ENCODE measurements around the gene CAMP.
A peak's percentile ranks its signal among the peaks of the same experiment; 100 is the strongest.

The CAMP gene

GRCh38 chr3:48222616-48223513 is at the start of gene CAMP:
CAMP (plus strand) TSS chr3:48223495; CDS start chr3:48223512, 17 bp downstream.
- Histone ChIP-seq H3K4me3 (no peak within 1 kb of the TSS), H3K9ac (ENCODE audit: insufficient read length) (no peak within 1 kb of the TSS), H3K36me3 (ENCODE audit: insufficient read depth, low read length) (no peaks in the 10 kb centered on the region), H3K27ac (no peak within 1 kb of the TSS), H3K9me3 (ENCODE audit: low read depth, low read length) (no peaks in the 10 kb centered on the region)
- TF ChIP-seq EZH2 (IDR thresholded peaks at IDR 0.05) (no peak), FOXP2 (optimal IDR thresholded peaks at IDR 0.05; ENCODE audit: control extremely low read depth, extremely low read length, insufficient read depth) (no peak), POLR2AphosphoS5 (IDR thresholded peaks at IDR 0.05; ENCODE audit: borderline replicate concordance, low read depth, low read length) (no peak)
- DNase-seq (ENCODE audit: low read depth, low spot score), result no peak

- no peak overlapping the region for H3K27ac ChIP-seq
- H3K4me3 ChIP-seq, result no peak overlapping the region
- TF ChIP-seq EZH2 (IDR thresholded peaks at IDR 0.05) (no peak), FOXP2 (optimal IDR thresholded peaks at IDR 0.05; ENCODE audit: control extremely low read depth, extremely low read length, insufficient read depth) (no peak), POLR2AphosphoS5 (IDR thresholded peaks at IDR 0.05; ENCODE audit: borderline replicate concordance, low read depth, low read length) (no peak)
- H3K36me3 ChIP-seq (ENCODE audit: insufficient read depth, low read length), result peaks cover 80% of the 10 kb centered on the region
- H3K9me3 ChIP-seq (ENCODE audit: low read depth, low read length), result no peaks in the 10 kb centered on the region
- H3K9ac ChIP-seq (ENCODE audit: insufficient read length), result no peak overlapping the region
- no peak for DNase-seq (ENCODE audit: low read depth, low spot score)
Observed at GRCh38 chr3:48178072-48178471, 45.2 kb upstream of the CAMP start.

DNA sequence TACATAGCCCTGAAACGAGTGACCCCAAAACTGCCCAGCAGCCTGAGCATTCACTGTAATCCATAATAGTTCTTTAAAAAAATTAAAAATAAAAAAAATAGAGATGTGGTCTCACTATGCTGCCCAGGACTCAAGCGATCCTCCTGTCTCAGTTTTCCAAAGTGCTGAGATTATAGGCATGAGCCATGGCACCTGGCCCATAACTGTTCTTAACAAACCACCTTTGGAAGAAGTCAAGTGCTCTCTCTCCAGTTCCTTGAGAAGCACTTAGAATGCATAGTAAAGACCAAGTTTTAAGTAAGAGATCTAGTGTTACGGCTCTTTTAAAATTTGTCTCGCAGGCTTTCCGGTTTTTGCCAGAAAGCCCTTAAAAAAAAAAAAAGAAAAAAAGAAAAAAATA is 43.3 kb upstream of the CAMP start:
- no peak for TF ChIP-seq EZH2 (IDR thresholded peaks at IDR 0.05)
- no peak for TF ChIP-seq POLR2AphosphoS5 (IDR thresholded peaks at IDR 0.05; ENCODE audit: borderline replicate concordance, low read depth, low read length)
- no peak for TF ChIP-seq FOXP2 (optimal IDR thresholded peaks at IDR 0.05; ENCODE audit: control extremely low read depth, extremely low read length, insufficient read depth)
- DNase-seq (ENCODE audit: low read depth, low spot score), result no peak
- H3K9ac ChIP-seq (ENCODE audit: insufficient read length), result no peak overlapping the region
- no peak overlapping the region for H3K4me3 ChIP-seq
- peaks cover 85% of the 10 kb centered on the region for H3K36me3 ChIP-seq (ENCODE audit: insufficient read depth, low read length)
- H3K27ac ChIP-seq, result no peak overlapping the region
- H3K9me3 ChIP-seq (ENCODE audit: low read depth, low read length), result no peaks in the 10 kb centered on the region

DNA sequence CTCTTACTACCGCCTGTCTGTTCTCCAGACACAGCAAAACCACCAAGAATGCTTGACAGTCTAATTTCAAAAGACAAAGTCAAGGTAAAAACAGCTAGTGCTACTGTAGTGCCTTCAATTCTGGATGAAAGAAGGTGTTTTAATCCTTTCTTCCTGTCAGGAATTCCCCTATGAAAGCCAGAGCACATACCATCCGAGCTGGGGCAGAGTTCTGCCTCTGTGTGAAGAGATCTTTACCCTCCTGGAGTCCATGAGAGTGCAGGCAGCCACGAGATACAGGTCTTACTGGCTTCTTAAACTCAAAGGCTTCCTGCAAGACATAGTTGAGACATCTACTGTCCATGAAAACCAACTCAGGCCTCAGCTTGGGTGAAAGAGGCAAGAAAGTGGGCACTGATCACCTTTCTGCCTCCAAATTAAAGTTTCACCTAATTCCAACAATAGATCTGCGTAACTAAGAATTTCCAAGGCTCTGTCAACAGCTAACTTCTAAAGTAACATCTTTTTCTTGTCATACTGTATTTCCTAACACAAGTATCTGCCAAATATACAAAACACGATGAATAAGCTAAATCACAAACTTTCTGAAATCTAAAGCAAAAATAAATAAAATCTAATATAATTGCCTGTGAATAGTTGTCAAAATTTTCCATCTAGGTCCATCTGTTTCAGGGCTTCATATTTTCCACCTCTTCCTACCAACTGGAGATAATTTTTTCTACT is 42.6 kb upstream of the CAMP start:
- no peak for DNase-seq (ENCODE audit: low read depth, low spot score)
- peaks cover 86% of the 10 kb centered on the region for H3K36me3 ChIP-seq (ENCODE audit: insufficient read depth, low read length)
- H3K4me3 ChIP-seq, result no peak overlapping the region
- no peak overlapping the region for H3K27ac ChIP-seq
- H3K9me3 ChIP-seq (ENCODE audit: low read depth, low read length), result no peaks in the 10 kb centered on the region
- no peak overlapping the region for H3K9ac ChIP-seq (ENCODE audit: insufficient read length)
- no peak for TF ChIP-seq POLR2AphosphoS5 (IDR thresholded peaks at IDR 0.05; ENCODE audit: borderline replicate concordance, low read depth, low read length)
- TF ChIP-seq EZH2 (IDR thresholded peaks at IDR 0.05), result no peak
- no peak for TF ChIP-seq FOXP2 (optimal IDR thresholded peaks at IDR 0.05; ENCODE audit: control extremely low read depth, extremely low read length, insufficient read depth)

- Histone ChIP-seq H3K27ac (no peak overlapping the region), H3K9me3 (ENCODE audit: low read depth, low read length) (no peaks in the 10 kb centered on the region), H3K9ac (ENCODE audit: insufficient read length) (no peak overlapping the region), H3K4me3 (no peak overlapping the region), H3K36me3 (ENCODE audit: insufficient read depth, low read length) (peaks cover 62% of the 10 kb centered on the region)
- TF ChIP-seq POLR2AphosphoS5 (IDR thresholded peaks at IDR 0.05; ENCODE audit: borderline replicate concordance, low read depth, low read length) (no peak), FOXP2 (optimal IDR thresholded peaks at IDR 0.05; ENCODE audit: control extremely low read depth, extremely low read length, insufficient read depth) (no peak), EZH2 (IDR thresholded peaks at IDR 0.05) (no peak)
- no peak for DNase-seq (ENCODE audit: low read depth, low spot score)
Observed at GRCh38 chr3:48184299-48184698, 39.0 kb upstream of the CAMP start.

DNA sequence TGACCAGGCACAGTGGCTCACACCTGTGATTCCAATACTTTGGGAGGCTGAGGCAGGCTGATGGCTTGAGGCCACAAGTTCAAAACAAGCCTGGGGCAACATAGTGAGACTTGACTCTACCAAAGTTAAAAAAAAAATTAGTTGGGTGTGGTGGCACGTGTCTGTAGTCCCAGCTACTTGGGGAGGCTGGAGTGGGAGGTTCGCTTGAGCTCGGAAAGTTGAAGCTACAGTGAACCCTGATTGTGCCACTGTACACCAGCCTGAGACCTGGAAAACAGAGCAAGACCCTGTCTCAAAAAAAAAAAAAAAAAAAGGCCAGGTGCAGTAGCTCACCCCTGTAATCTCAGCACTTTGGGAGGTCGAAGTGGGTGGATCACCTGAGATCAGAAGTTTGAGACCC is 38.2 kb upstream of the CAMP start:
- Histone ChIP-seq H3K9ac (ENCODE audit: insufficient read length) (no peak overlapping the region), H3K36me3 (ENCODE audit: insufficient read depth, low read length) (peaks cover 57% of the 10 kb centered on the region), H3K9me3 (ENCODE audit: low read depth, low read length) (no peaks in the 10 kb centered on the region), H3K27ac (no peak overlapping the region), H3K4me3 (no peak overlapping the region)
- DNase-seq (ENCODE audit: low read depth, low spot score), result no peak
- TF ChIP-seq POLR2AphosphoS5 (IDR thresholded peaks at IDR 0.05; ENCODE audit: borderline replicate concordance, low read depth, low read length) (no peak), FOXP2 (optimal IDR thresholded peaks at IDR 0.05; ENCODE audit: control extremely low read depth, extremely low read length, insufficient read depth) (no peak), EZH2 (IDR thresholded peaks at IDR 0.05) (no peak)

- peaks cover 46% of the 10 kb centered on the region for H3K36me3 ChIP-seq (ENCODE audit: insufficient read depth, low read length)
- no peak for TF ChIP-seq FOXP2 (optimal IDR thresholded peaks at IDR 0.05; ENCODE audit: control extremely low read depth, extremely low read length, insufficient read depth)
- TF ChIP-seq POLR2AphosphoS5 (IDR thresholded peaks at IDR 0.05; ENCODE audit: borderline replicate concordance, low read depth, low read length), result no peak
Observed at GRCh38 chr3:48186631-48187300, 36.5 kb upstream of the CAMP start.

GRCh38 chr3:48187301-48187578 is 36.1 kb upstream of the CAMP start:
- Histone ChIP-seq H3K4me3 (peak overlapping the region; percentile 87), H3K27ac (no peak overlapping the region), H3K9ac (ENCODE audit: insufficient read length) (peak overlapping the region; percentile 84), H3K9me3 (ENCODE audit: low read depth, low read length) (no peaks in the 10 kb centered on the region), H3K36me3 (ENCODE audit: insufficient read depth, low read length) (peaks cover 41% of the 10 kb centered on the region)
- DNase-seq (ENCODE audit: low read depth, low spot score), result no peak
- TF ChIP-seq FOXP2 (optimal IDR thresholded peaks at IDR 0.05; ENCODE audit: control extremely low read depth, extremely low read length, insufficient read depth) (no peak), POLR2AphosphoS5 (IDR thresholded peaks at IDR 0.05; ENCODE audit: borderline replicate concordance, low read depth, low read length) (no peak), EZH2 (IDR thresholded peaks at IDR 0.05) (no peak)

More at GRCh38 chr3:48186631-48187300, 36.5 kb upstream of the CAMP start:
- Histone ChIP-seq H3K4me3 (peak overlapping the region; percentile 87), H3K9ac (ENCODE audit: insufficient read length) (peak overlapping the region; percentile 84), H3K9me3 (ENCODE audit: low read depth, low read length) (no peaks in the 10 kb centered on the region), H3K27ac (no peak overlapping the region)
- no peak for DNase-seq (ENCODE audit: low read depth, low spot score)
